Skin of body (tissue), 2 donors: ENCODE results near the gene BTN1A1. TPM values are rescaled to one million over a fixed set of nuclear protein-coding genes. Genes with fewer than 3 reads are reported as not detected.

ENCODE experiments used
- small RNA-seq: library from RNA; depleted of rRNA; stranded (forward); fragments of <200 nt; gene quantifications from one replicate; pipeline ENCODE3, GENCODE V24; 2014; ENCODE audit warnings: low replicate concordance
- total RNA-seq: library from RNA; depleted of rRNA; stranded (reverse); fragments of >200 nt; gene quantifications from one replicate; pipeline ENCODE4 v1.2.3, GENCODE V29; 2014

The BTN1A1 gene
- total RNA-seq, 1 donor from 2014 or later, result not detected

Small RNAs within 50 kb of the gene (small RNA-seq; reads per million reads assigned to genes)
- not detected for gene RNU6-502P

Other genes with a start within 250 kb of the BTN1A1 start
- 8.4 TPM for gene BTN3A2, start 135.1 kb upstream of the BTN1A1 start, total RNA-seq
- gene BTN2A2, start 117.2 kb upstream of the BTN1A1 start, total RNA-seq, result 10.1 TPM
- 28.6 TPM for gene BTN3A1, start 98.0 kb upstream of the BTN1A1 start, total RNA-seq
- 22.7 TPM for gene BTN3A3, start 59.8 kb upstream of the BTN1A1 start, total RNA-seq
- gene BTN2A1, start 42.3 kb upstream of the BTN1A1 start, total RNA-seq, result 12.7 TPM
- 47.8 TPM for gene HMGN4, start 38.1 kb downstream of the BTN1A1 start, total RNA-seq
- gene ABT1, start 96.7 kb downstream of the BTN1A1 start, total RNA-seq, result 12.3 TPM
- gene ZNF322, start 159.4 kb downstream of the BTN1A1 start, total RNA-seq, result 15.0 TPM